Suprapubic skin (tissue), 4 donors: Measurements from ENCODE around the gene NAALADL2. TPM values are rescaled to one million over a fixed set of nuclear protein-coding genes. Genes with fewer than 3 reads are reported as not detected.
A peak's percentile ranks its signal among the peaks of the same experiment; 100 is the strongest.

Experiments used
- DNase-seq, 2 donors: peaks; one replicate each; pipeline ENCODE4 v3.0.0-alpha.2; 2019; ENCODE audit warnings: low spot score in 2 of 2
- H3K27ac ChIP-seq: fragments of 200-600 bp; sonication (generic); one replicate; pipeline ENCODE4 v1.5.1; 2019
- H3K27me3 ChIP-seq: fragments of 200-600 bp; sonication (generic); one replicate; pipeline ENCODE4 v1.5.1; 2019
- H3K36me3 ChIP-seq: fragments of 200-600 bp; sonication (generic); one replicate; pipeline ENCODE4 v1.5.1; 2019
- H3K4me1 ChIP-seq: fragments of 200-600 bp; sonication (generic); one replicate; pipeline ENCODE4 v1.5.1; 2019
- H3K4me3 ChIP-seq: fragments of 200-600 bp; sonication (generic); one replicate; pipeline ENCODE4 v1.5.1; 2019; ENCODE audit warnings: mild to moderate bottlenecking
- H3K9me3 ChIP-seq: fragments of 200-600 bp; sonication (generic); one replicate; pipeline ENCODE4 v1.5.1; 2019
- CTCF ChIP-seq, 2 donors: fragments of 200-600 bp in 1 of 2; fragments of 450-650 bp in 1 of 2; sonication (generic) in 1 of 2; IDR thresholded peaks; one replicate each; pipeline ENCODE4 v1.5.1; 2016 to 2019; ENCODE audit warnings: antibody characterized with exemption in 2 of 2, mild to moderate bottlenecking in 1 of 2, moderate library complexity in 1 of 2
- EP300 ChIP-seq: sonication (generic); formaldehyde crosslinking; IDR thresholded peaks from one replicate; pipeline ENCODE4 v1.6.1; 2017; ENCODE audit warnings: antibody characterized with exemption
- POLR2A ChIP-seq, 2 donors: fragments of 450-650 bp; IDR thresholded peaks; one replicate each; pipeline ENCODE4 v1.6.1; 2017; ENCODE audit warnings: antibody characterized with exemption in 2 of 2, mild to moderate bottlenecking in 2 of 2, moderate library complexity in 2 of 2
- POLR2AphosphoS5 ChIP-seq, 3 donors: sonication (generic); formaldehyde crosslinking; IDR thresholded peaks; one replicate each; pipeline ENCODE4 v1.6.1; 2017; ENCODE audit warnings: antibody characterized with exemption in 3 of 3
- WGBS: methylation state at CpG from one replicate; pipeline ENCODE4 v1.1.5; 2018; 5-methylcytosine and 5-hydroxymethylcytosine counted together
- total RNA-seq, 4 donors: library from RNA; depleted of rRNA; stranded (reverse); fragments of >200 nt; gene quantifications; one replicate each; pipeline ENCODE4 v1.1.0, GENCODE V29; 2016

Gene NAALADL2
- total RNA-seq, 4 donors from 2014 or later: 4.0 to 10.5 (median 8.5) TPM

- TF ChIP-seq POLR2A (IDR thresholded peaks at IDR 0.05) (no peak), CTCF (IDR thresholded peaks at IDR 0.05) (no peak), POLR2AphosphoS5 (IDR thresholded peaks at IDR 0.05) (no peak), EP300 (no peak)
- DNase-seq: no peak
- H3K9me3 ChIP-seq: no peaks in the 10 kb centered on the region
- H3K27ac ChIP-seq: no peak overlapping the region
- no peaks in the 10 kb centered on the region for H3K4me1 ChIP-seq
- 95% methylated on average over 2 of the region's 2 CpGs for WGBS
- no peaks in the 10 kb centered on the region for H3K27me3 ChIP-seq
- H3K4me3 ChIP-seq: no peak overlapping the region
- no peaks in the 10 kb centered on the region for H3K36me3 ChIP-seq
Observed at GRCh38 chr3:175144368-175144767, 285.2 kb downstream of the NAALADL2 start.

- 85% methylated on average over 1 of the region's 1 CpG for WGBS
- H3K27ac ChIP-seq: no peak overlapping the region
- TF ChIP-seq CTCF (IDR thresholded peaks at IDR 0.05) (no peak), POLR2A (IDR thresholded peaks at IDR 0.05) (no peak), EP300 (no peak), POLR2AphosphoS5 (IDR thresholded peaks at IDR 0.05) (no peak)
- no peak overlapping the region for H3K4me3 ChIP-seq
- no peaks in the 10 kb centered on the region for H3K27me3 ChIP-seq
- no peaks in the 10 kb centered on the region for H3K36me3 ChIP-seq
- H3K9me3 ChIP-seq: no peaks in the 10 kb centered on the region
- no peak for DNase-seq
- peaks cover 6% of the 10 kb centered on the region for H3K4me1 ChIP-seq
Observed at GRCh38 chr3:175146258-175146657, 287.1 kb downstream of the NAALADL2 start.

GRCh38 chr3:175149675-175150074 lies 290.5 kb downstream of the NAALADL2 start:
- H3K4me1 ChIP-seq: peaks cover 6% of the 10 kb centered on the region

GRCh38 chr3:175150812-175151401 lies 291.8 kb downstream of the NAALADL2 start:
- Histone ChIP-seq H3K4me3 (no peak overlapping the region), H3K27me3 (no peaks in the 10 kb centered on the region), H3K4me1 (peaks cover 6% of the 10 kb centered on the region), H3K27ac (peak overlapping the region; percentile 15), H3K9me3 (no peaks in the 10 kb centered on the region), H3K36me3 (no peaks in the 10 kb centered on the region)
- no peak for TF ChIP-seq EP300
- TF ChIP-seq CTCF (IDR thresholded peaks at IDR 0.05): no peak
- TF ChIP-seq POLR2AphosphoS5 (IDR thresholded peaks at IDR 0.05): no peak
- TF ChIP-seq POLR2A (IDR thresholded peaks at IDR 0.05): no peak
- WGBS: 52% methylated on average over 4 of the region's 4 CpGs
- no peak for DNase-seq

More at GRCh38 chr3:175149675-175150074, 290.5 kb downstream of the NAALADL2 start:
- Histone ChIP-seq H3K9me3 (no peaks in the 10 kb centered on the region), H3K27ac (no peak overlapping the region), H3K36me3 (no peaks in the 10 kb centered on the region), H3K27me3 (no peaks in the 10 kb centered on the region), H3K4me3 (no peak overlapping the region)
- DNase-seq: no peak
- WGBS: 21% methylated on average over 4 of the region's 4 CpGs
- TF ChIP-seq EP300: no peak
- no peak for TF ChIP-seq POLR2AphosphoS5 (IDR thresholded peaks at IDR 0.05)
- no peak for TF ChIP-seq POLR2A (IDR thresholded peaks at IDR 0.05)
- no peak for TF ChIP-seq CTCF (IDR thresholded peaks at IDR 0.05)

GRCh38 chr3:175153595-175153994 lies 294.5 kb downstream of the NAALADL2 start:
- Histone ChIP-seq H3K27me3 (no peaks in the 10 kb centered on the region), H3K4me1 (peaks cover 6% of the 10 kb centered on the region), H3K9me3 (no peaks in the 10 kb centered on the region), H3K27ac (no peak overlapping the region), H3K36me3 (no peaks in the 10 kb centered on the region), H3K4me3 (no peak overlapping the region)
- TF ChIP-seq POLR2AphosphoS5 (IDR thresholded peaks at IDR 0.05) (no peak), EP300 (no peak), POLR2A (IDR thresholded peaks at IDR 0.05) (no peak), CTCF (IDR thresholded peaks at IDR 0.05) (no peak)
- DNase-seq: no peak
- WGBS: 93% methylated on average over 2 of the region's 2 CpGs
